Neuronal stem cell (in vitro differentiated cells): Measurements from ENCODE around the gene EMILIN3.
"Not testable (repeated sequence)": the region's sequence is repeated elsewhere in the genome, so short reads cannot be mapped to it uniquely, and the experiment has no call there.

Source experiments
- DNase-seq: peaks from one replicate; pipeline ENCODE4 v3.0.0-alpha.2; 2013; ENCODE audit warnings: low spot score
- H2AFZ ChIP-seq: one replicate; pipeline ENCODE4 v1.6.1; 2013; ENCODE audit warnings: mild to moderate bottlenecking, low read length, inconsistent platforms
- H2AK5ac ChIP-seq: 2 replicates; pipeline ENCODE4 v1.6.1; 2013; ENCODE audit warnings: low read depth, mild to moderate bottlenecking, inconsistent platforms, low read length, moderate library complexity, mixed read lengths
- H2BK120ac ChIP-seq: 2 replicates; pipeline ENCODE4 v1.6.1; 2013; ENCODE audit warnings: low read depth, mild to moderate bottlenecking, inconsistent platforms, low read length, moderate library complexity, mixed read lengths
- H2BK12ac ChIP-seq: one replicate; pipeline ENCODE4 v1.6.1; 2013; ENCODE audit warnings: low read length, inconsistent platforms
- H2BK15ac ChIP-seq: 2 replicates; pipeline ENCODE4 v1.6.1; 2013; ENCODE audit warnings: mild to moderate bottlenecking, low read length, inconsistent platforms, mixed read lengths
- H2BK5ac ChIP-seq: one replicate; pipeline ENCODE4 v1.6.1; 2013; ENCODE audit warnings: inconsistent platforms, mild to moderate bottlenecking, low read length, moderate library complexity
- H3K14ac ChIP-seq: one replicate; pipeline ENCODE4 v1.6.1; 2013; ENCODE audit warnings: low read length, inconsistent platforms
- H3K18ac ChIP-seq: 2 replicates; pipeline ENCODE4 v1.6.1; 2013; ENCODE audit warnings: low read length, inconsistent platforms
- H3K23ac ChIP-seq: 2 replicates; pipeline ENCODE4 v1.6.1; 2013; ENCODE audit warnings: low read depth, mild to moderate bottlenecking, mixed read lengths, low read length, inconsistent platforms; ENCODE audit not compliant: poor library complexity
- H3K27ac ChIP-seq: replicated peaks from 3 replicates; pipeline ENCODE4 v1.5.1; 2013; ENCODE audit warnings: low read length, inconsistent platforms
- H3K27me3 ChIP-seq, 3 experiments: 2 replicates each; pipeline ENCODE4 v1.6.1; 2013; ENCODE audit warnings: low read length in 3 of 3, mild to moderate bottlenecking in 2 of 3, inconsistent platforms in 1 of 3, low read depth in 1 of 3, mixed read lengths in 1 of 3, moderate library complexity in 1 of 3; ENCODE audit not compliant: control insufficient read depth in 3 of 3, insufficient read depth in 3 of 3
- H3K36me3 ChIP-seq, 2 donors: replicated peaks in 1 of 2; 2 replicates each; pipeline ENCODE4 v1.6.1; 2013; ENCODE audit warnings: low read length in 2 of 2; ENCODE audit not compliant: control insufficient read depth in 2 of 2, insufficient read depth in 2 of 2
- H3K4ac ChIP-seq: 2 replicates; pipeline ENCODE4 v1.6.1; 2013; ENCODE audit warnings: inconsistent platforms, mild to moderate bottlenecking, low read length, moderate library complexity
- H3K4me1 ChIP-seq, 2 donors: 1 replicate in 1 of 2; 2 replicates in 1 of 2; pipeline ENCODE4 v1.6.1; 2013; ENCODE audit warnings: low read length in 2 of 2, low read depth in 1 of 2; ENCODE audit not compliant: control insufficient read depth in 2 of 2, insufficient read depth in 1 of 2
- H3K4me2 ChIP-seq: one replicate; pipeline ENCODE4 v1.6.1; 2013; ENCODE audit warnings: mild to moderate bottlenecking, low read length, inconsistent platforms; ENCODE audit not compliant: insufficient read depth, poor library complexity, severe bottlenecking
- H3K4me3 ChIP-seq, 2 donors: 2 replicates each; pipeline ENCODE4 v1.5.1; 2013; ENCODE audit warnings: low read length in 2 of 2, mild to moderate bottlenecking in 2 of 2, inconsistent platforms in 1 of 2, moderate library complexity in 1 of 2
- H3K79me1 ChIP-seq: one replicate; pipeline ENCODE4 v1.6.1; 2013; ENCODE audit warnings: low read depth, mild to moderate bottlenecking, inconsistent platforms, low read length, moderate library complexity
- H3K9ac ChIP-seq: one replicate; pipeline ENCODE4 v1.6.1; 2013; ENCODE audit warnings: mild to moderate bottlenecking, low read depth, low read length, inconsistent platforms; ENCODE audit not compliant: poor library complexity
- H3K9me3 ChIP-seq, 2 donors: replicated peaks in 1 of 2; 2 replicates each; pipeline versions ENCODE3 to v1.6.1; 2013; ENCODE audit warnings: low read length in 2 of 2, mild to moderate bottlenecking in 2 of 2, inconsistent platforms in 1 of 2, low read depth in 1 of 2, mixed read lengths in 1 of 2, moderate library complexity in 1 of 2; ENCODE audit not compliant: control insufficient read depth in 2 of 2, insufficient read depth in 1 of 2
- H4K8ac ChIP-seq: one replicate; pipeline ENCODE4 v1.6.1; 2013; ENCODE audit warnings: low read depth, mild to moderate bottlenecking, inconsistent platforms, low read length, moderate library complexity
- H4K91ac ChIP-seq: one replicate; pipeline ENCODE4 v1.6.1; 2013; ENCODE audit warnings: low read length, low read depth, mild to moderate bottlenecking, inconsistent platforms; ENCODE audit not compliant: poor library complexity
- WGBS, 2 donors: extraction: QIAGEN DNeasy Blood & Tissue Kit; methylation state at CpG; one replicate each; pipeline ENCODE4 v1.1.7; 2013; ENCODE audit warnings: missing lambda C conversion rate in 2 of 2, mixed read lengths in 1 of 2; ENCODE audit not compliant: insufficient read length in 2 of 2, insufficient replicate concordance in 1 of 2; ENCODE audit errors: extremely low coverage in 2 of 2; 5-methylcytosine and 5-hydroxymethylcytosine counted together

EMILIN3 gene

DNA sequence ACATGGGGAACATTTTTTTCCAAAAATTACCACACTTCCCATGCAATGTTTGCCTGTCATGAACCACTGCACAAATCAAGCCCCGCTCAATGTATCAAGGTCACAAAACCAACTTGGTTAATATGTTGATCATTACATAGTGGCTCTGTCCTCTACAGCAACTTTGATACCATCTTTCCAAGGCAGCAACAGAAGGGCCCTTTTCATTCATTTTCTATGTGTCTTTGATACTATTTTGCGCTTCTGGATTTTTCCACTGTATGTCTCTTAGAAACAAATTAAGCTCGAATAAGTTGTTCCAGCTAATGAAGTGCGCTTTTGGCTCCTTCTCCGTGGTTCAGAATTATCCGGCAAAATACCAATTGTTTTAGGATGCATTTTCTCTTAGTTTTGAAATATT, 50.6 kb downstream of the EMILIN3 start:
- Histone ChIP-seq H2BK120ac (no peak overlapping the region), H2BK12ac (no peak overlapping the region), H3K79me1 (peaks cover 3% of the 10 kb centered on the region), H3K9me3 (no peaks in the 10 kb centered on the region), H2AFZ (no peak overlapping the region), H2BK15ac (no peak overlapping the region), H3K4ac (no peak overlapping the region), H3K27ac (no peak overlapping the region), H3K23ac (no peak overlapping the region), H4K91ac (no peak overlapping the region), H3K4me1 (peaks cover 5 to 8% of the 10 kb centered on the region in 2 donors), H3K14ac (no peak overlapping the region), H3K4me3 (no peak overlapping the region), H3K27me3 (no peaks in the 10 kb centered on the region), H2AK5ac (no peak overlapping the region), H2BK5ac (no peak overlapping the region), H3K36me3 (no peaks in the 10 kb centered on the region), H4K8ac (no peak overlapping the region), H3K9ac (no peak overlapping the region), H3K4me2 (no peak overlapping the region), H3K18ac (no peak overlapping the region)
- WGBS, 2 donors: no CpG with 5 or more reads among the region's 6 CpGs
- DNase-seq: no peak

GRCh38 chr20:41314386-41314785, 52.2 kb downstream of the EMILIN3 start:
- H3K4me3 ChIP-seq: no peak overlapping the region

DNA sequence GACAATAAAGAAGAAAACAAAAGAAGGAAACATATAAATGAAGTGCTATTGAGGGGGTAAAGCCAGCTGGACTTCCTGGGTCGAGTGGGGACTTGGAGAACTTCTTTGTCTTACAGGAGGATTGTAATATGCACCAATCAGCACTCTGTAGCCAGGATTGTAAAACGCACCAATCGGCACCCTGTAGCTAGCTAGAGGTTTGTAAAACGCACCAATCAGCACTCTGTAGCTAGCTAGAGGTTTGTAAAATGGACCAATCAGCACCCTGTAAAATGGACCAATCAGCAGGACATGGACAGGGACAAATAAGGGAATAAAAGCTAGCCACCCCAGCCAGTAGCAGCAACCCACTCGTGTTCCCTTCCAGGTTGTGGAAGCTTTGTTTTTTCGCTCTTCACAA, 54.6 kb downstream of the EMILIN3 start:
- H4K91ac ChIP-seq, H3K27ac ChIP-seq, H2BK12ac ChIP-seq, H4K8ac ChIP-seq, H3K4me3 ChIP-seq, H2BK5ac ChIP-seq, H3K79me1 ChIP-seq, H2BK120ac ChIP-seq, H2AFZ ChIP-seq, H3K4ac ChIP-seq, H3K9me3 ChIP-seq, H3K23ac ChIP-seq, H3K36me3 ChIP-seq, H3K4me1 ChIP-seq, H3K4me2 ChIP-seq, DNase-seq, H2BK15ac ChIP-seq, H3K27me3 ChIP-seq, H3K18ac ChIP-seq, H2AK5ac ChIP-seq, H3K9ac ChIP-seq, H3K14ac ChIP-seq: not testable (repeated sequence)
- WGBS, 2 donors: no CpG with 5 or more reads among the region's 6 CpGs

More at GRCh38 chr20:41314386-41314785, 52.2 kb downstream of the EMILIN3 start:
- H2BK12ac ChIP-seq: no peak overlapping the region
- WGBS, 2 donors: no CpG with 5 or more reads among the region's 2 CpGs
- H3K23ac ChIP-seq: no peak overlapping the region
- H2BK15ac ChIP-seq: no peak overlapping the region
- no peak overlapping the region for H2AK5ac ChIP-seq
- H3K14ac ChIP-seq: no peak overlapping the region
- no peak overlapping the region for H3K4me2 ChIP-seq
- no peaks in the 10 kb centered on the region for H3K27me3 ChIP-seq
- H2BK5ac ChIP-seq: no peak overlapping the region
- H3K18ac ChIP-seq: no peak overlapping the region
- no peak overlapping the region for H3K27ac ChIP-seq
- DNase-seq: no peak
- peaks cover 3% of the 10 kb centered on the region for H3K79me1 ChIP-seq
- H3K4ac ChIP-seq: no peak overlapping the region
- H2BK120ac ChIP-seq: no peak overlapping the region
- no peak overlapping the region for H2AFZ ChIP-seq
- peaks cover 5 to 8% of the 10 kb centered on the region in 2 donors for H3K4me1 ChIP-seq
- H3K9me3 ChIP-seq: no peaks in the 10 kb centered on the region
- H3K36me3 ChIP-seq: no peaks in the 10 kb centered on the region
- no peak overlapping the region for H4K8ac ChIP-seq
- H3K9ac ChIP-seq: no peak overlapping the region
- no peak overlapping the region for H4K91ac ChIP-seq
